Measurements from ENCODE around the gene PRM3.

The PRM3 gene

DNA sequence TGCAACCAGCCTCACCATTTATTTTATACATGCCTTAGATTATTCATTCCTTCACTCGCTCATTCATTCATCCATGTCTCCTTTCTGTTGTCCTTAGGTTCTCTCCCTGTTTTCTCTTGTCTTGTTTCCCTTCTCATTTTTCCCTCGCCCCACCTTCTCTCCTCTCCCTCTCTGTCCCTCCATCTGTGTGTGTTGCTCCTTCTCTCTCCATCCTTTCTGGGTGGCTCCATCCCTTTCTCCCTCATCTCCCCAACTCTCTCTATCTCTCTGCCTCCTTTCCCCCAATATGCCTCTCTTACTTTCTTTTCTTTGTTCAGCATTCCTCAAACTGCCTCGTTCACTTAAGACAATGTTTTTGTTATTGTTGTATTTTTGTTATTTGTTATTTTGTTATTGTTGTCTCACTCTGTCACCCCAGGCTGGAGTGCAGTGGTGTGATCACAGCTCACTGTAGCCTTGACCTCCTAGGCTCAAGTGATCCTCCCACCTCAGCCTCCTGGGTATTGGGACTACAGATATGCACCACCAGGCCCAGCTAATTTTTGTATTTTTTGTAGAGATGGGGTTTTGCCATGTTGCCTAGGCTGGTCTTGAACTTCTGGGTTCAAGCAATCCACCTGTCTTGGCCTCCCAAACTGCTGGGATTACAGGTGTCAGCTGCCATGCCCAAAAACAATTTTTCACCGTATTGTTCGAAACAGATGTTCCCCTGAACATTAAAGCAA, 31.8 kb downstream of the PRM3 start:
- no peaks in the 10 kb centered on the region for H3K27me3 Mint-ChIP-seq
- no peaks in the 10 kb centered on the region for H3K9me3 Mint-ChIP-seq
- H3K4me1 Mint-ChIP-seq = peaks cover 16 to 17% of the 10 kb centered on the region in 2 donors
- no peak for ATAC-seq (replicated peaks)
- H3K27ac Mint-ChIP-seq = no peak overlapping the region
- H3K36me3 Mint-ChIP-seq = no peaks in the 10 kb centered on the region
- H3K4me3 Mint-ChIP-seq = no peak overlapping the region
- DNase-seq = no peak

DNA sequence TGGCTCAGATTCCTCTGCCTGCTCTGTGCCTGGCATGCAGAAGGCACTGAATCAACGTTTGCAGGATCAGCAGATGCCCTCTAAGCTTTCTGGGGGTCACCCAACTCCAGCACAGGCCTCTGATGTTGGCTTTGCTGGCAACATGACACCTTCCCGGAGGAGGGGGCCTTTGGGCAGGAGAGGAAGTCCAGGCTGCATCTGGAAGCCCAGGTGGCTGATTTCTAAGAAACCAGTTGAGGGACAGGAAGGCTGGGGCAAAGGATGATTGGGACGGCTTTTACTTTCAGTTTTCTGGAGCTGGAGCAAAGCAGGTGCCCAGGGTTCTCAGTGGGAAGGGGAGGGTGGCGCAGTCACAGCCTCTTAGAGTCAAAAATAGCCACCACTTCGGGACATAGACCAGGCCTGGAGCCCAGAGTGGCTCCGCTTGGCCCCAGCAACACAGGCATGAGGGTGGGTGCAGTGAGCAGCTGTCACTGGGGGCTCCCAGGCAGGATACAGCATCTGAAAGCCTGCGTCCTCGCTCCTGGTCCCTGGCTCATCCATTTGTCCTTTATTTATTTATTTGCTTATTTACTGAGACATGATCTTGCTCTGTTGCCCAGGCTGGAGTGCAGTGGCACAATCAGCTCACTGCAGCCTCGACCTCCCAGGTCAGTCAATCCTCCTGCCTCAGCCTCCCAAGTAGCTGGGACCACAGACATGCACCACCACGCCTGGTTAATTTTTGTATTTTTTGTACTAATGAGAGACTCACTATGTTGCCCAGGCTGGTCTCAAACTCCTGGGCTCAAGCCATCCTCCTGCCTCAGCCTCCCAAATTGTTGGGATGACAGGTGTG, 32.6 kb downstream of the PRM3 start:
- no peaks in the 10 kb centered on the region for H3K9me3 Mint-ChIP-seq
- H3K4me3 Mint-ChIP-seq = peak overlapping the region in 1 of 2 donors; percentile 29
- H3K36me3 Mint-ChIP-seq = no peaks in the 10 kb centered on the region
- DNase-seq (no peak), ATAC-seq (replicated peaks) (peak in 1 of 2 donors; percentile 35)
- peaks cover 13 to 17% of the 10 kb centered on the region in 2 donors for H3K4me1 Mint-ChIP-seq
- peak overlapping the region; percentile 75 for H3K27ac Mint-ChIP-seq
- no peaks in the 10 kb centered on the region for H3K27me3 Mint-ChIP-seq

DNA sequence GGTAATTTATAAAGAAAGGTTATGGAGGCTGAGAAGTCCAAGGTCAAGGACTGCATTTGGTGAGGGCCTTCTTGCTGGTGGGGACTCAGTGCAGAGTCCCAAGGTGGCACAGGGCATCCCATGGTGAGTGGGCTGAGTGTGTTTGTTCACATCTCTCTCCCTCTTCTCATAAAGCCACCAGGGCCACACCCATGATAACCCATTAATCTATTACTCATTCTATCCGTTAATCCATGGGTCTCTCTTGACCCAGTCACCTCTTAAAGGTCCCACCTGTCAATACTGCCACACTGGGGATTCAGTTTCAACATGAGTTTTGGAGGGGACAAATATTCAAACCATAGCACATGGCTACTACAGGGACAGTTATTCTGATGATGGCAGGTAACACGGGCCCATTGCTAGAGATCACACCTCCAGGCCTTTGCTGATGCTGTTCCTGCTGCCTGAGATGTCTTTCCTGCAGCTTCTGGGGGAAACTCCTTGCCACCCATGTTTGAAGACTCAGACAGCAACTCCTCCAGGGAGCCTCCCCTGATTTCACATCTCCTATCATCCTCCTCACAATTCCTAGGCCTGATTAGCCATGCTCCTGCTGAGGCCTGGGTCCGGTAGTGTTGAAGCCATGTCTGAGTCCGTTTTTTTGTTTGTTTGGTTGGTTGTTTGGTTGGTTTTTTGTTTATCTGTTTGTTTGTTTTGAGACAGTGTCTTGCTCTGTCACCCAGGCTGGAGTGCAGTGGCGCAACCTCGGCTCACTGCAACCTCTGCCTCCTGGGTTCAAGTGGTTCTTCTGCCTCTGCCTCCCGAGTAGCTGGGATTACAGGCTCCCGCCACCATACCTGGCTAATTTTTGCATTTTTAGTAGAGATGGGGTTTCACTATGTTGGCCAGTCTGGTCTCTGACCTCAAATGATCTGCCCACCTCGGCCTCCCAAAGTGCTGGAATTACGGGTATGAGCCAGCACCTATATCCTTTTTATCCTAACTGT, 33.5 kb downstream of the PRM3 start:
- Mint-ChIP-seq H3K27me3 (no peaks in the 10 kb centered on the region), H3K9me3 (no peaks in the 10 kb centered on the region), H3K36me3 (no peaks in the 10 kb centered on the region), H3K27ac (peak overlapping the region; percentile 48), H3K4me3 (no peak overlapping the region), H3K4me1 (peaks cover 13 to 22% of the 10 kb centered on the region in 2 donors)
- ATAC-seq (replicated peaks) (peak in 1 of 2 donors; percentile 38), DNase-seq (no peak)

DNA sequence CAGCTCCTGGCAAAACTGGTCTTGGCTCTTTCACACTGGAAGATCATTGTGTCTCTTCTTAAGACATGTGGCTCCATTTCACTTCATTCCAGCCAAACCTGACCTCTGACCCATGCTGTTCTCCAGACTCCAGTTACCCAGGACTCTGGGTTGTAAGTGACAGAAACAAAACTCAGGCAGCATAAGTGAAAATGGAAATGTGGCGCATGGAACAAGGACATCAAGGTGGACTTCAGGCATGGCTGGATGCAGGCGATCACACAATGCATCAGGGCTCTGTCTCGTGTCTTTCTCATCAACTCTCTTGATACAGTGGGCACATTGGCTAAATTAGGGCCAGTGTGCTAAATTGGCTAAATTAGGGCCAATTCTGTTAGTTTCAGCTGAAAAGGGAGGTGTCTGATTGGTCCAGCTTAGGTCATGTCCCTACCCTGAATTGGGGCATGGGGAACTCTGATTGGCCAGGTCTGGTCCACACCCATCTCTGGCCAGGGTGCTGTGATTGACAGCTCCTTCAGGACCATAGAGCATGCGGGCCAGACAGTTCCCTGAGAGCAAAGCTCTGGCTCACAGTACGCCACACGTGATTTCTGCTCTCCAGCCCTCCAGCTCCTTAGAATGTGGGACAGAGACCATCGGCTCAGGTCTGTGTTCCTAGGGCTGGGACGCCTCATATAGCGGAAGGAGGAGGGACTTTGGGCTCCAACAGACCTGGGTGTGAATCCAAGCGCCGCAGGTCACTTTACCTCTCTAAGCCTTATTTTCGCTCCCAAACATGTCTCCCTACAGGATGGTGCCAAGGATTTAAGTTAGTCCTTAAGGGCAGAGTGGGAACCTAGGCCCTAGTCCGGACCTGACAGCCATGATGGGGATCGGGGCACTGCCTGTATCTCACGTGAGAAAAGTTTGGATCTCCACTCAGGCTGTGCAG, 34.9 kb downstream of the PRM3 start:
- H3K9me3 Mint-ChIP-seq = no peaks in the 10 kb centered on the region
- H3K27me3 Mint-ChIP-seq = no peaks in the 10 kb centered on the region
- ATAC-seq (replicated peaks) (no peak), DNase-seq (no peak)
- H3K4me1 Mint-ChIP-seq = peaks cover 20 to 36% of the 10 kb centered on the region in 2 donors
- H3K36me3 Mint-ChIP-seq = no peaks in the 10 kb centered on the region
- no peak overlapping the region for H3K27ac Mint-ChIP-seq
- no peak overlapping the region for H3K4me3 Mint-ChIP-seq

DNA sequence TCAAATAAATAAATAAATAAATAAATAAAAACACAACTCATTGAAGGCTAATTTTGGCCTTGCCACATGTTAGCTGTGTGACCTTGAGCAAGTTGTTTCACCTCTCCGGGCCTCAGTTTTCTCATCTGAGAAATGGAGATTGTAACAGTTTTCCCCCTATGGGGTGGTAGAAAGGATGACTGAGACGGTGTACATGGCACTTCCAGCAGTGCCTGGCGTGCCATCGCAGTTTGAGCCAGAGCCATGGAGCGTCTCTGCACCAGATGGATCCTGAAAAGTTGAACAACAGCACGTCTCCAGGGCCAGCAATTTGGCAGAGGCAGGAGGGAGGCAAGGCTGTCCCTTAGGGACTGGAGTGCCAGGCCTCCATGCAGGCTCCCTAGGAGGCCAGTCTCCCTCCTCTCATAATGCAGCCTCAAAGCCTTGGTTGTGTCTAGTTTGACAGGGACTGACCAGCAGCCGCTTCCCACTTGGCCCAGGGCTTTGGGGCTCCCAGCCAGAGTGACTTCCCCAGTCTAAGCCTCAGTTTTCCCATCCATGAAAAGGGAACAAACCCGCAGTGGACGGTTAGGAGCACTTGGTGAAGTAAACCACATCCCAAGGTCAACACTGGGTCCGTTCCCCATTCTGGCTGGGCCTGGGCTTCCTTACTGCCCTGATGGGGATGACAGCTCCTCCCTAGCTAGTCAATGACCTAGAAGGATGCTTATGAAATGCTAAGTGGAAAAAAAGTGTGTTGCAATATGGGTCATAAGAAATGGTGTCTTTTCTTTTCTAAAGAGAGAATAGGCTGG, 36.8 kb downstream of the PRM3 start:
- Mint-ChIP-seq H3K27ac (no peak overlapping the region), H3K27me3 (no peaks in the 10 kb centered on the region), H3K9me3 (no peaks in the 10 kb centered on the region), H3K36me3 (no peaks in the 10 kb centered on the region), H3K4me1 (peaks cover 33 to 55% of the 10 kb centered on the region in 2 donors), H3K4me3 (no peak overlapping the region)
- DNase-seq (no peak), ATAC-seq (replicated peaks) (no peak)

DNA sequence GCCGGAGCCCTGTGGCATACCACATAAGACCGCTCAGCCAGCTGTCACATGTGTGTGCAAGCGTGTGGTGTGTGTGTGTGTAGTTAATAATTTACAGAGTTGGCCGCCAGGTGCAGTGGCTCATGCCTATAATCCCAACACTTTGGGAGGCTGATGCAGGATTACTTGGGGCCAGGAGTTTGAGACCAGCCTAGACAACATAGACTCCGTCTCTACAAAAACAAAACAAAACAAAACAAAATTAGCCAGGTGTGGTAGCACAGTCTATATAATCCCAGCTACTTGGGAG, 37.8 kb downstream of the PRM3 start:
- no peaks in the 10 kb centered on the region for H3K36me3 Mint-ChIP-seq
- DNase-seq = no peak
- no peak overlapping the region for H3K4me3 Mint-ChIP-seq
- H3K27me3 Mint-ChIP-seq = no peaks in the 10 kb centered on the region
- H3K9me3 Mint-ChIP-seq = no peaks in the 10 kb centered on the region
- peaks cover 37 to 60% of the 10 kb centered on the region in 2 donors for H3K4me1 Mint-ChIP-seq
- ATAC-seq (replicated peaks) = no peak
- H3K27ac Mint-ChIP-seq = no peak overlapping the region

DNA sequence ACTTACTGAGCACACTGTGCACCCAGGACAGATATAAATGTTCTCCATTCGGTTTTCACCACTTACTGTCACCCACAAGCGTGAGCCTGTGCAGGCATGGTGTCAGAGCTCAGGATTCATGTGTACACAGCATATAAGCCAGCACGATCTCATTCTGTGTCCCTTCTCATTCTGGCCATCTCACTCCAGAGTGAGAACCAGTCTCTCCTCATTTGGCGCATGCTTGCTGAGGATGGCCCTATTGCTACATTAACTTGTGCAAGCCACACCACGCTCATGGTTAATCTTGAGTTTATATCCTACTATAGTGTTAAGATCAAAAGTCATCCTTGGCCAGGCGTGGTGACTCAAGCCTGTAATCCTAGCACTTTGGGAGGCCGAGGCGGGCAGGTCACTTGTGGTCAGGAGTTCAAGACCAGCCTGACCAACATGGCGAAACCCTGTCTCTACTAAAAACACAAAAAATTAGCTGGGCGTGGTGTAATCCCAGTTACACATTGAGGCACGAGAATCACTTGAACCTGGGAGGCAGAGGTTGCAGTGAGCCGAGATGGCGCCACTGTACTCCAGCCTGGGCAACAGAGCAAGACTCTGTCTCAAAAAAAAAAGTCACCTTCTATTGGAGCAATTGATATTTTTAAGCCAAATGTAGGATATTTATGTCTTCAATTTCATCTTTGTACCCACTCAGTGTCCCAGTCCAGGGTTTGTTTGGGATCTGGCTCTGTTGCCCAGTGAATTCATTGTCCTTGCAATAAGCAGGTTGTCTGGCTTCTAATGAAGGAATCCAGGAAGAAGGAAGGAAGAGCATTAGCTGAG, 38.3 kb downstream of the PRM3 start:
- Mint-ChIP-seq H3K36me3 (no peaks in the 10 kb centered on the region), H3K4me3 (no peak overlapping the region), H3K27ac (peak overlapping the region; percentile 48), H3K9me3 (no peaks in the 10 kb centered on the region), H3K4me1 (peaks cover 33 to 54% of the 10 kb centered on the region in 2 donors), H3K27me3 (no peaks in the 10 kb centered on the region)
- DNase-seq (no peak), ATAC-seq (replicated peaks) (no peak)

DNA sequence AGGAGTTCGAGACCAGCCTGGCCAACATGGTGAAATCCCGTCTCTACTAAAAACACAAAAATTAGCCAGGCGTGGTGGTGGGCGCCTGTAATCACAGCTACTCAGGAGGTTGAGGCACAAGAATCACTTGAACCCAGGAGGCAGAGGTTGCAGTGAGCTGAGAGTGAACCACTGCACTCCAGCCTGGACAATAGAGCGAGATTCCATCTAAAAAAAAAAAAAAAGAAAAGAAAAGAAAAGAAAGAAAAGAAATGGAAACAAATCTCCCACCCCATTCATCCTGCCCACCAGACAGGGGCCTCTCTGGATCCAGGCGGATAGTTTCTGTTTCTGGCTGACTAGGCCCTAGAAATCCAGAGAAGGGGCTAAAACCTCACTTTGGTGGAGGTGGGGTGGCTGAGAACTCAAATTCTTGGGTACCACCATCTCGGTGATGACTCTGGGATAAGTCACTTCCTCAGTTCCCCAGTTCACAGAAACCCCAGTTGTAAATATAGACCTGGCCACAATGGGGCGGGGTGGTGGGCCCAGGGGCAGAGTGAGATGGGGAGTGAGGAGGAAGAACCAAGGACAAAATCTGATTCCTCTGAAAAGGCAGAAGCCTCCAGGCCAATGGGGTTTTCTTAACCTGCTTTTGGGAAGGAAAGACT, 39.6 kb downstream of the PRM3 start:
- H3K36me3 Mint-ChIP-seq = no peaks in the 10 kb centered on the region
- peak; percentile 32 for DNase-seq
- H3K4me3 Mint-ChIP-seq = peak overlapping the region; percentile 41 to 78
- peak; percentile 23 to 25 for ATAC-seq (replicated peaks)
- H3K27ac Mint-ChIP-seq = peak overlapping the region; percentile 96
- no peaks in the 10 kb centered on the region for H3K27me3 Mint-ChIP-seq
- peaks cover 36 to 58% of the 10 kb centered on the region in 2 donors for H3K4me1 Mint-ChIP-seq
- H3K9me3 Mint-ChIP-seq = no peaks in the 10 kb centered on the region

DNA sequence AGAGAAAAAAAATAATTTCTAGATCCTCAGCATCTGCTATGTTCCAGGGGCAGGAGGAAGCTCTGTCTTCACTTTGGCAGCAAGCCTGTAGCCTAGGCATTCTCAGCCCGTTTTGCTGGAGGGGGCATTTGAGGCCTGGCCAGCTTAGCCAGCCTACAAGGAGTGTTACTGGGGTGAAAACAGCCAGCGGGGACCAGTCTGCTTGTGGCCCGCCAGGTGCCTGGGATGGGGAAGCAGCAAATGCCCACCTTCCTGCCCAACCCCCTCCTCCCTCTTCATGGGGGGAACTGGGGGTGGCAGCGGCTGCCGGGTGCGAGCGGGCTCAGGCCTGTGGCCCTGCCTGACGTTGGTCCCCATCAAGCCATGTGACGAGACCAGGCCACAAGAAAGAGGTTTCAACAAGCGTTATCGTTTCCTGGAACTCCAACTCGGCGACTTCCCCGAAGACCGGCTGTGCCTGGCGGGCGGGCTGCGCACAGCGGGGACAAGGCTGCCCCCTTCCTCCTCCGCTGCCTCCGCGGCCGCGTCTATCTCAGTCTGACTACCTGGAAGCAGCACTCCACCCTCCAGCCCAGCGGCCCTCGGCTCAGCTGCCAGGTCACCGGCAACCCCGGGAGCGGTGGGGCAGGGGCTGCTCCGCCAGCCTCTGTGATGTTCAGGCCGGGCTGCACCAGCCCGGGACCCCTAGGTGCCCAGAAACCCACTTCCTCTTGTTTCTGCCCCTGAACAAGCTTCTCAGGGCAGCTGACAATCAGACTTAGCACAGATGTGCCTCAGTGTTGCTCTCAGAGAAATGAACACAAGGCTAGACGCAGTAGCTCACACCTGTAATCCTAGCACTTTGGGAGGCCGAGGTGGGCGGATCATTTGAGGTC, 40.3 kb downstream of the PRM3 start:
- H3K27me3 Mint-ChIP-seq = no peaks in the 10 kb centered on the region
- H3K4me3 Mint-ChIP-seq = peak overlapping the region; percentile 41 to 78
- H3K4me1 Mint-ChIP-seq = peaks cover 40 to 60% of the 10 kb centered on the region in 2 donors
- peak overlapping the region; percentile 96 for H3K27ac Mint-ChIP-seq
- H3K9me3 Mint-ChIP-seq = no peaks in the 10 kb centered on the region
- DNase-seq (peak; percentile 85), ATAC-seq (replicated peaks) (peak; percentile 90)
- H3K36me3 Mint-ChIP-seq = no peaks in the 10 kb centered on the region

DNA sequence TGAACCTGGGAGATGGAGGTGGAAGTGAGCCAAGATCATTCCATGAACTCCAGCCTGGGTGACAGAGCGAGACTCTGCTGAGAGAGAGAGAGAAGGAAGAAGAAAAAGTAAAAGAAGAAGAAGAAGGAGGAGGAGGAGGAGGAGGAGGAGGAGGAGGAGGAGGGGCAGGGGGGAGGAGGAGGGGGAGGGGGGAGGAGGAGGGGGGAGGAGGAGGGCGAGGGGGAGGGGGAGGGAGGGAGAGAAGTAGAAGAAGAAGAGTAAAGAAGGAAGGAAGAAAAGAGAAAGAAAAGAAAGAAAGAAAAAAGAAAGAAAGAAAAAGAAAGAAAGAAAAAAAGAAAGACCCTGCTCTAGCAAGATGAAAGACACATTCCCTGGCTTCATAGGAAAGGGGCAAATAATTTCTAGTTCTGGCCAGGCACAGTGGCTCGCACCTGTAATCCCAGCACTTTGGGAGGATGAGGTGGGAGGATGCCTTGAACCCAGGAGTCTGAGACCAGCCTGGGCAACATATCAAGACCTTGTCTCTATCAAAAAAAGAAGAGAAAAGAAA, 41.1 kb downstream of the PRM3 start:
- ATAC-seq (replicated peaks) (no peak), DNase-seq (no peak)
- Mint-ChIP-seq H3K27ac (peak overlapping the region; percentile 96), H3K4me1 (peaks cover 40 to 60% of the 10 kb centered on the region in 2 donors), H3K36me3 (no peaks in the 10 kb centered on the region), H3K4me3 (peak overlapping the region; percentile 41 to 55), H3K27me3 (no peaks in the 10 kb centered on the region), H3K9me3 (no peaks in the 10 kb centered on the region)
